ENCODE measurements around the gene KCTD11. TPM values are rescaled to one million over a fixed set of nuclear protein-coding genes. Genes with fewer than 3 reads are reported as not detected.

The KCTD11 gene
- total RNA-seq, 1 donor from 2014 or later: 15.5 TPM

DNA sequence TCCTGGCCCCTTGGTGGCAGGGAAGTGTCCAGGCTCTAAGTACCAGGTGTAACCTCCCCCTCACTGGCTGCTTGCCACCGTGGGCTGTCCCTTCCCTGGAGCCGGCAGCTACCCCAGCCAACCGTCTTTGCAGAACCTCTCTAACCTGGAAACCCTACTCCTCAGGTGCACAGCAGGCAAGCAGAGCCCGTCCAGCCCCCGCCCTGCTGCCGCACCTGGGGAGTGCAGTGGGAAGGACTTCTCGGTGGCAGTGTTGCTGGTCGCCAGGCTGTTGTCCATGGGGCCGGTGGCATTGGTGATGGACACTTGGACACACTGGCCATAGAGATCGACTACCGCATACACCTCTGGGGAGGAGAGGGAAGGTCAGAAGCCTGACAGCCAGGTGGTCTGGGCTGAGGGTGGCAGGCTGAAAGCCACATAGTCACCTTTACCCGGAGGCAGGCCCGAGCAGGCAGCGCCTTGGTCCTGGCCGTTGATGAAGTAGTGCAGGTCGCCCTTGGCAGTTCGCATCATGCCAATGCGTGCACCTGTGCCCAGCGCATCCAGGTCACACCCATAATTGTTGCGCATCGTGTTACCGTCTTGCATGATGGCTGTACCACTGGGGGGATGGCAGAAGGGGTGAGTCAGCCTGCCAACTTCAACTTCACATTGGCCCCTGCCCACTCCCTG lies 29.3 kb upstream of the KCTD11 start:
- peaks cover 5% of the 10 kb centered on the region for H3K36me3 ChIP-seq (ENCODE audit: control insufficient read depth, insufficient read depth, low read length)
- no peak for TF ChIP-seq CTCF (IDR thresholded peaks at IDR 0.05; ENCODE audit: insufficient read depth, low read length, poor library complexity, severe bottlenecking)
- no peak for DNase-seq (ENCODE audit: low read depth)
- no peak overlapping the region for H3K4me3 ChIP-seq (ENCODE audit: low read depth, low read length)
- H3K27me3 ChIP-seq (ENCODE audit: control insufficient read depth, insufficient read depth, low read length): no peaks in the 10 kb centered on the region

- DNase-seq (ENCODE audit: low read depth): no peak
- Histone ChIP-seq H3K4me3 (ENCODE audit: low read depth, low read length) (no peak overlapping the region), H3K36me3 (ENCODE audit: control insufficient read depth, insufficient read depth, low read length) (peaks cover 5% of the 10 kb centered on the region), H3K27me3 (ENCODE audit: control insufficient read depth, insufficient read depth, low read length) (no peaks in the 10 kb centered on the region)
- TF ChIP-seq CTCF (IDR thresholded peaks at IDR 0.05; ENCODE audit: insufficient read depth, low read length, poor library complexity, severe bottlenecking): peak; percentile 91
Observed at GRCh38 chr17:7323731-7324437, 28.1 kb upstream of the KCTD11 start.

DNA sequence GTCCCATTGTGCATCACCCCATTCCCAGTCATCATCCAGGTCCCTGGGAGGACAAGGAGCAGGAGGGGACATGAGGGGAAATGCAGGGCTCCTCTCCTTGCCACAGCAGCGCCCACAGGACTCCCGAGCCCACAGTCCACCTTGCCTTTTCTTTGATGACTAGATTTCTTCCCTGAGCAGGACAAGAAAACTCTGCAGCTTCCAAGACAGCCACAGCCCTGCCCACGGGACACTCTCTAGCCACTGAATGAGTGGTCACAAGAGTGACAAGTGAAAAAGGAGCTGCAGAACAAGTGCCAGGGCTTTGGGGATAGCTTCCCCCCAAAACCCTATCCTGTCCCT lies 27.6 kb upstream of the KCTD11 start:
- no peak overlapping the region for H3K4me3 ChIP-seq (ENCODE audit: low read depth, low read length)
- H3K27me3 ChIP-seq (ENCODE audit: control insufficient read depth, insufficient read depth, low read length): no peaks in the 10 kb centered on the region
- no peak for TF ChIP-seq CTCF (IDR thresholded peaks at IDR 0.05; ENCODE audit: insufficient read depth, low read length, poor library complexity, severe bottlenecking)
- peaks cover 5% of the 10 kb centered on the region for H3K36me3 ChIP-seq (ENCODE audit: control insufficient read depth, insufficient read depth, low read length)
- DNase-seq (ENCODE audit: low read depth): no peak

DNA sequence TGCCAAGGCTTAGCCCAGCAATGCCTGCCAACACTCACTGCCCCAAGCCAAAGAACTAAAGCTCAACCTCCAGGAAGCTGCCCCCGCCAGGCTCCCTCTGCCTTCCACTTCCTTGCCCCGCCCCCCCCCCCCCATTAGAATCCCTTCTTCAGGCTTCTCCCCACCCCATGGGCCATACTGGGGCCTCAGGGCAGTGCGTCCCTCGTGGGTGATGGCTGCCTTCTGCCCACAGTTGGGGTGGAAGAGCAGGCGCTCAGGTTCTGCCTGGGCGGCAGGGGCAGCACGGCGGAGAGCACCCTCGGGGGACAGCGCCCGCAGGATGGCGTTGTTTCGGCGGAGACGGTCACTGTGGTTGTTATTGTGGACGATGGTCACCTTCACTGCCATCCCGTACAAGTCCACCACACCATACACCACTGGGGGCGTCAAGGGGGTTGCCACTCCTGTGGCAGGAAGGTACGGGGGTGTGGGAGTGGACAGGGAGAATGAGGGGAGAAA lies 26.9 kb upstream of the KCTD11 start:
- TF ChIP-seq CTCF (IDR thresholded peaks at IDR 0.05; ENCODE audit: insufficient read depth, low read length, poor library complexity, severe bottlenecking): no peak
- Histone ChIP-seq H3K27me3 (ENCODE audit: control insufficient read depth, insufficient read depth, low read length) (no peaks in the 10 kb centered on the region), H3K4me3 (ENCODE audit: low read depth, low read length) (no peak overlapping the region), H3K36me3 (ENCODE audit: control insufficient read depth, insufficient read depth, low read length) (peaks cover 5% of the 10 kb centered on the region)
- DNase-seq (ENCODE audit: low read depth): no peak

DNA sequence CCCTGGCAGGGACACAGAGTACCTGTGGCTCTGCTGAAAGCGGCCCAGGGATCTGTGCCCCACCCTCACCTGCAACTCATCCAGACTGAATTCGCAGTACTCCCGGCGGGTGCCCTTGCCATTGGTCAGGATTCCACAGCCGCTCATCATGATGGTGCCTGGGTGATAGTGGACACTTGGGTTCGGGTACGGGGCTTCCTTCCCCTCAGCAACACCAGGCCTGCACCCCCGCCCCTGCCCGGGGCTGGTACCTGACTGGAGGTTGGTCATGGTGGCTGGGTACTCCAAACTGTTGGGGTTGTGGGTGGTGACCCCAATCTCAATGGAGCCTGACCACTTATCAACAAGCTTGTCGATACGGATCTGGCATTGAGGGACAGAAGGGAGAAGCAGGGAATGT lies 25.8 kb upstream of the KCTD11 start:
- TF ChIP-seq CTCF (IDR thresholded peaks at IDR 0.05; ENCODE audit: insufficient read depth, low read length, poor library complexity, severe bottlenecking): no peak
- no peak for DNase-seq (ENCODE audit: low read depth)
- Histone ChIP-seq H3K27me3 (ENCODE audit: control insufficient read depth, insufficient read depth, low read length) (no peaks in the 10 kb centered on the region), H3K4me3 (ENCODE audit: low read depth, low read length) (no peak overlapping the region), H3K36me3 (ENCODE audit: control insufficient read depth, insufficient read depth, low read length) (peaks cover 4% of the 10 kb centered on the region)
